Natural killer cell (primary cell): Measurements from ENCODE around the gene ATOH8. TPM values are rescaled to one million over a fixed set of nuclear protein-coding genes. Genes with fewer than 3 reads are reported as not detected.

Experiments used
- ATAC-seq, 3 donors: fragments of 150-1000 bp in 2 of 3; fragments of 200-7000 bp in 1 of 3; cut with Tn5 transposase; 1 replicate in 1 of 3; 2 replicates in 2 of 3; pipeline ENCODE4 v1.10.0; 2021; ENCODE audit warnings: mild to moderate bottlenecking in 2 of 3, moderate library complexity in 2 of 3
- DNase-seq, 2 donors: peaks; one replicate each; pipeline versions ENCODE4 v3.0.0 to v3.0.0-alpha.2; 2013 to 2021; ENCODE audit warnings: mixed read lengths in 1 of 2
- H3K27ac ChIP-seq: one replicate; pipeline ENCODE4 v1.5.1; 2013; ENCODE audit warnings: mild to moderate bottlenecking, low read length
- H3K27me3 ChIP-seq: one replicate; pipeline ENCODE4 v1.6.1; 2013; ENCODE audit warnings: low read length; ENCODE audit not compliant: control insufficient read depth, insufficient read depth
- H3K36me3 ChIP-seq: one replicate; pipeline ENCODE4 v1.6.1; 2013; ENCODE audit warnings: low read length; ENCODE audit not compliant: control insufficient read depth, insufficient read depth
- H3K4me1 ChIP-seq: one replicate; pipeline ENCODE4 v1.6.1; 2013; ENCODE audit warnings: low read length; ENCODE audit not compliant: control insufficient read depth, insufficient read depth
- H3K4me3 ChIP-seq: one replicate; pipeline ENCODE4 v1.5.1; 2013; ENCODE audit warnings: low read length
- H3K9me3 ChIP-seq: one replicate; pipeline ENCODE4 v1.6.1; 2013; ENCODE audit warnings: low read length; ENCODE audit not compliant: control insufficient read depth, insufficient read depth
- H3K27ac Mint-ChIP-seq, 2 donors: one replicate each; pipeline ENCODE4 v1.8.0; 2022; ENCODE audit warnings: mild to moderate bottlenecking in 2 of 2, mixed read lengths in 2 of 2, moderate library complexity in 1 of 2
- H3K27me3 Mint-ChIP-seq, 2 donors: one replicate each; pipeline ENCODE4 v1.8.0; 2022; ENCODE audit warnings: low read depth in 2 of 2, mixed read lengths in 2 of 2
- H3K36me3 Mint-ChIP-seq: one replicate; pipeline ENCODE4 v1.8.0; 2022; ENCODE audit warnings: mixed read lengths
- H3K4me1 Mint-ChIP-seq, 2 donors: one replicate each; pipeline ENCODE4 v1.8.0; 2022; ENCODE audit warnings: mixed read lengths in 2 of 2
- H3K4me3 Mint-ChIP-seq: one replicate; pipeline ENCODE4 v1.8.0; 2022; ENCODE audit warnings: mild to moderate bottlenecking, moderate library complexity, mixed read lengths
- H3K9me3 Mint-ChIP-seq, 2 donors: one replicate each; pipeline ENCODE4 v1.8.0; 2022; ENCODE audit warnings: mixed read lengths in 2 of 2
- CTCF ChIP-seq: fragments of 200-600 bp; IDR thresholded peaks from one replicate; pipeline ENCODE4 v1.8.0; 2022; ENCODE audit warnings: antibody characterized with exemption
- WGBS: methylation state at CpG from one replicate; pipeline ENCODE4 v1.1.7; 2013; ENCODE audit warnings: missing lambda C conversion rate; ENCODE audit not compliant: insufficient coverage; 5-methylcytosine and 5-hydroxymethylcytosine counted together
- intact Hi-C: fragments of 100-400 bp; cut with micrococcal nuclease; formaldehyde crosslinking; loops from one replicate; pipeline ENCODE4 v1.14.2; 2022
- total RNA-seq, 4 donors: library from RNA; stranded (reverse); fragments of 120-200 nt in 1 of 4; gene quantifications; one replicate each; pipeline versions ENCODE4 v1.2.3 to v1.2.4, GENCODE V29; 2013 to 2022

The ATOH8 gene
- total RNA-seq, 3 donors from 2014 or later (not counting 1 experiment from before 2014, with no cell fraction given): 0.23 TPM; not detected in 2

- Mint-ChIP-seq H3K4me3 (no peak overlapping the region), H3K27ac (no peak overlapping the region), H3K9me3 (no peaks in the 10 kb centered on the region), H3K36me3 (no peaks in the 10 kb centered on the region), H3K4me1 (peaks cover 0 to 8% of the 10 kb centered on the region in 2 donors), H3K27me3 (peaks cover 29 to 37% of the 10 kb centered on the region in 2 donors)
- Histone ChIP-seq H3K4me3 (no peak overlapping the region), H3K27me3 (peaks cover 20% of the 10 kb centered on the region), H3K9me3 (no peaks in the 10 kb centered on the region), H3K4me1 (peaks cover 8% of the 10 kb centered on the region), H3K36me3 (no peaks in the 10 kb centered on the region), H3K27ac (no peak overlapping the region)
- DNase-seq: no peak
- intact Hi-C loops: no loop called here
- 84% methylated on average over 6 of the region's 6 CpGs for WGBS
- TF ChIP-seq CTCF: no peak
- ATAC-seq: no peak
These were observed 6.6 kb downstream of the ATOH8 start for GRCh38 chr2:85760371-85760770.

GRCh38 chr2:85760872-85761271 lies 7.1 kb downstream of the ATOH8 start:
- Mint-ChIP-seq H3K36me3 (no peaks in the 10 kb centered on the region), H3K27me3 (peaks cover 30 to 39% of the 10 kb centered on the region in 2 donors), H3K4me3 (no peak overlapping the region), H3K27ac (no peak overlapping the region), H3K9me3 (no peaks in the 10 kb centered on the region), H3K4me1 (peaks cover 0 to 9% of the 10 kb centered on the region in 2 donors)
- no peak for TF ChIP-seq CTCF
- no peak for ATAC-seq
- intact Hi-C loops: no loop called here
- Histone ChIP-seq H3K27ac (no peak overlapping the region), H3K27me3 (peaks cover 17% of the 10 kb centered on the region), H3K36me3 (no peaks in the 10 kb centered on the region), H3K9me3 (no peaks in the 10 kb centered on the region), H3K4me3 (no peak overlapping the region), H3K4me1 (peaks cover 4% of the 10 kb centered on the region)
- 84% methylated on average over 8 of the region's 8 CpGs for WGBS
- no peak for DNase-seq

GRCh38 chr2:85761512-85761944 lies 7.7 kb downstream of the ATOH8 start:
- TF ChIP-seq CTCF: no peak
- WGBS: 84% methylated on average over 3 of the region's 3 CpGs

GRCh38 chr2:85761946-85762345 lies 8.2 kb downstream of the ATOH8 start:
- no peak overlapping the region for H3K27ac ChIP-seq
- H3K36me3 Mint-ChIP-seq: no peaks in the 10 kb centered on the region
- peaks cover 12% of the 10 kb centered on the region for H3K27me3 ChIP-seq
- H3K27ac Mint-ChIP-seq: no peak overlapping the region
- ATAC-seq (no peak), DNase-seq (no peak)
- no peak overlapping the region for H3K4me3 ChIP-seq
- H3K9me3 Mint-ChIP-seq: no peaks in the 10 kb centered on the region
- no peaks in the 10 kb centered on the region for H3K36me3 ChIP-seq
- peaks cover 31 to 42% of the 10 kb centered on the region in 2 donors for H3K27me3 Mint-ChIP-seq
- H3K9me3 ChIP-seq: no peaks in the 10 kb centered on the region
- peaks cover 0 to 10% of the 10 kb centered on the region in 2 donors for H3K4me1 Mint-ChIP-seq
- WGBS: 82% methylated on average over 4 of the region's 4 CpGs
- intact Hi-C loops: no loop called here
- no peak for TF ChIP-seq CTCF
- peaks cover 6% of the 10 kb centered on the region for H3K4me1 ChIP-seq
- no peak overlapping the region for H3K4me3 Mint-ChIP-seq

More at GRCh38 chr2:85761512-85761944, 7.7 kb downstream of the ATOH8 start:
- H3K27ac Mint-ChIP-seq: no peak overlapping the region
- H3K9me3 Mint-ChIP-seq: no peaks in the 10 kb centered on the region
- H3K36me3 ChIP-seq: no peaks in the 10 kb centered on the region
- DNase-seq (no peak), ATAC-seq (no peak)
- no peaks in the 10 kb centered on the region for H3K36me3 Mint-ChIP-seq
- H3K4me3 Mint-ChIP-seq: no peak overlapping the region
- intact Hi-C loops: no loop called here
- H3K27ac ChIP-seq: no peak overlapping the region
- peaks cover 30 to 42% of the 10 kb centered on the region in 2 donors for H3K27me3 Mint-ChIP-seq
- H3K4me1 ChIP-seq: peaks cover 6% of the 10 kb centered on the region
- H3K27me3 ChIP-seq: peaks cover 16% of the 10 kb centered on the region
- H3K9me3 ChIP-seq: no peaks in the 10 kb centered on the region
- H3K4me3 ChIP-seq: no peak overlapping the region
- H3K4me1 Mint-ChIP-seq: peaks cover 0 to 10% of the 10 kb centered on the region in 2 donors
